ENCODE measurements around the gene NOTUM.

Gene NOTUM

DNA sequence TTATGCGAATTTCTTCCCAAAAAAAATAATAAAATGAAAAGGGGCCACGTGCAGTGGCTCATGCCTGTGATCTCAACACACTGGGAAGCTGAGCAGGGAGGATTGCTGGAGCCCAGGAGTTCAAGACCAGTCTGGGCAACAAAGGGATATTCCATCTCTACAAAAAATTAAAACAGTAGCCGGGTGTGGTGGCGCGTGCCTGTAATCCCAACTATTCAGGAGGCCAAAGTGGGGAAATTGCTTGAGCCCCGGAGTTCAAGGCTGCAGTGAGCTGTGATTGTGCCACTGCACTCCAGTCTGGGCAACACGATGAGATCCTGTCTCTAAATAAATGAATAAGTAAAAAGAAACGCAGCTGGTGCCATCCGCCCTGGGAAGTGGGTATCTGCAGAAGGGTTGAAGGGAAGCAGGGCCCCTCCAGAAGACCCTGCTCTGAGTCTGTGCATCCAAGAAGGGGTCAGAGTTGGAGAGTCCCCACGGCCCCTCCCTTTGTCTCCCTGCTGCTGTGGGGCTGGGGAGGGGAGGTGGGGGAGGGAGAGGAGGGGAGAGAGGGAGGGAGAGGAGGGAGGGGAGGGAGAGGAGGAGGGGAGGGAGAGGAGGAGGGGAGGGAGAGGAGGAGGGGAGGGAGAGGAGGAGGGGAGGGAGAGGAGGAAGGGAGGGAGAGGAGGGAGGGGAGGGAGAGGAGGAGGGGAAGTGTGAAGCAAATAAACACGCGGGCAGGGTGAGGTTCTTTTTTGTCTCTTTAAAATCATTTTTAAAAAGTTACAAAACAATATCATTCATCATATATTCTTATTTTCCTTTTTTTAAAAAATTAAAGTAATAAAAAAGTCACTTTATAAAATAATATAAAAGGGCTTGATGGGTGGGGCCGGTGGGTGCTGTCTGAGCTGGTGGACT lies 9.0 kb downstream of the NOTUM start:
- no peak overlapping the region for H3K27ac ChIP-seq
- no peak for TF ChIP-seq CTCF (conservative IDR thresholded peaks at IDR 0.05)

DNA sequence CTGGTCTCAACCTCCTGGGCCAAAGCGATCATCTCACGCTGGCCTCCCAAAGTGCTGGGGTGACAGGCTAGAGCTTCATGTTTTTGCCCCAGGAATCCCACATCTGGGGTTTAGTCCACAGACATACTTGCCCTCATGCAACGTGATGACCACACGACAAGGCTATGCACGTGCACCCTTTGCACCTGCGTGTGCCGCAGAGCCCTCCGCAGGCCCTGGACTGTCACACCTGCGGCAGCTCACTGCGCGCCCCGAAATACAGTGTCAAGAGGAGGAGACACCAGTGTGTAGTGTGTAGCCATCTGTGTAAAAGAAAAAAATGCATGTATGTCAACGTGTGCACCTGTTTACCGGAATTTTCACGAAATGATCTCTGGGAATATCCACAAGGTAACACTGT lies 10.5 kb downstream of the NOTUM start:
- TF ChIP-seq CTCF (conservative IDR thresholded peaks at IDR 0.05) = no peak
- no peak overlapping the region for H3K27ac ChIP-seq

GRCh38 chr17:81948635-81949378 lies 12.2 kb downstream of the NOTUM start:
- no peak overlapping the region for H3K27ac ChIP-seq
- no peak for TF ChIP-seq CTCF (conservative IDR thresholded peaks at IDR 0.05)

GRCh38 chr17:81947189-81947588 lies 13.8 kb downstream of the NOTUM start, which contains the start of gene MYADML2:
MYADML2 (minus strand) TSS chr17:81947233; CDS start chr17:81941741, 5,492 bp downstream.
- no peak within 1 kb of the TSS for H3K27ac ChIP-seq
- no peak for TF ChIP-seq CTCF (conservative IDR thresholded peaks at IDR 0.05)

- no peak overlapping the region for H3K27ac ChIP-seq
- TF ChIP-seq CTCF (conservative IDR thresholded peaks at IDR 0.05) = no peak
These were observed 16.1 kb downstream of the NOTUM start for GRCh38 chr17:81944858-81945257.

DNA sequence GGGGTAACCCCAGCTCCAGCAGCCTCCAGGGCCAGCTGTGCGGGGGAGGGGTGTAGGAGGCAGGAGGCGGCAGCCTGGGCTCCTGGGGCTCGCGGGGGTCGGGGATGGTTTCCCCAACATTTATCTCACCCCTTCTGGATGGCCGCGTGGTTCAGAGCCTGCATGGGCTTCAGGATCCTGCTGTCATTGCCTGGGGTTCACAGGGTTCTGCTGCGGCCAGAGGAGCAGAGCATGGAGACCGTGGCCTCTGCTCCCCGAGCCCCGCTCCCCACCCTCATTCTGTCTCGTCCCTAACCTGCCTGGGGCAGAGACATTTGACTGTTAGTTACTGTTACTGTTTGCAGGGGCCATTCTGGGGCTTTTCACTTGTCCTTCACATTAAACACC lies 18.8 kb downstream of the NOTUM start:
- H3K27ac ChIP-seq = no peak overlapping the region
- TF ChIP-seq CTCF (conservative IDR thresholded peaks at IDR 0.05) = no peak

DNA sequence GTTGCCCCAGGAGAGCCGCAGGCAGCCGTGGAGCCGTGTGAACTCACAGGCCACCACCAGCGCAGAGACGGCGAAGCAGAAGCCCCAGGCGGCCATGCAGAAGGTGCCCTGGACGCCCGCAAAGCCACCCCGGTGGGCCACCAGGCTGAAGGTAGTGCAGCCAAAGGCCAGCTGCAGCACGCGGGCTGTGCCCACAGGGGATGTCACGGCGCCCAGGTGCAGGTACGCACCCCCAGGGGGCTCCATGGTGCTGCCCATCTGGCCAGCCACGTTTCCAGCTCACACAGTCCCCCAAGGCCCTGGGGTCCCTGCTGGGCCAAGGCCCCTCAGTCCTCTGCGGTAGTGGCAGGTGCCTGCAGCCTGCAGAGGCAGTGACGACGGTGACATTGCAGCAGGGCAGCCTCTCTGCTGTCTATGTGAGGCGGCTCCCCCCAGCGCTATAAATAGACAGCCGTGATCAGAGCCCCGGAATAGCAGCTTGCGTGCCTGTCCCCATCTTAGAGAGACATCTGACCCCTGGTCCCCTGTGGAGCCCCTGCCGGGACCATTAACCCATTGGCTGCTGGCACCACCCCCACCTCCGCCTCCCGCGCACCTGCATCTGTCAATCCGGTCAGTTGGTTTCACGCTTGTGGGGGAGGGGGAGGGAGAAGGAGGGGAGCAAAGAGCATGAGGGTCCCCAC lies 19.4 kb downstream of the NOTUM start:
- no peak for TF ChIP-seq CTCF (conservative IDR thresholded peaks at IDR 0.05)
- no peak overlapping the region for H3K27ac ChIP-seq

Data from VCaP (cell line).